GM23338 (cell line): Measurements from ENCODE around the gene UBALD2. TPM values are rescaled to one million over a fixed set of nuclear protein-coding genes. Genes with fewer than 3 reads are reported as not detected.
"Not testable (repeated sequence)": the region's sequence is repeated elsewhere in the genome, so short reads cannot be mapped to it uniquely, and the experiment has no call there.

Experiments
- ATAC-seq: fragments of 200-7000 bp; cut with Tn5 transposase; 3 replicates; pipeline ENCODE4 v1.9.1; 2020
- DNase-seq: peaks from one replicate; pipeline ENCODE4 v3.0.0-alpha.2; 2015; ENCODE audit warnings: low spot score
- H2AFZ ChIP-seq: fragments of 200-600 bp; sonication (generic); 2 replicates; pipeline ENCODE4 v1.8.0; 2016; ENCODE audit warnings: antibody characterized with exemption, mild to moderate bottlenecking, moderate library complexity
- H3F3A ChIP-seq: fragments of 200-600 bp; sonication (generic); replicated peaks from 2 replicates; pipeline ENCODE4 v1.8.0; 2017; ENCODE audit warnings: antibody characterized with exemption, mixed run types, low read depth
- H3K27ac ChIP-seq: fragments of 200-600 bp; sonication (generic); 2 replicates; pipeline ENCODE4 v1.6.1; 2016; ENCODE audit warnings: low read depth
- H3K27me3 ChIP-seq: fragments of 200-600 bp; sonication (generic); 2 replicates; pipeline ENCODE4 v1.8.0; 2016; ENCODE audit warnings: mild to moderate bottlenecking, mixed run types, moderate library complexity; ENCODE audit not compliant: insufficient read depth
- H3K36me3 ChIP-seq: fragments of 200-600 bp; sonication (generic); 2 replicates; pipeline ENCODE4 v1.8.0; 2016; ENCODE audit warnings: mild to moderate bottlenecking; ENCODE audit not compliant: insufficient read depth
- H3K4me1 ChIP-seq: fragments of 200-600 bp; sonication (generic); 2 replicates; pipeline ENCODE4 v1.8.0; 2016; ENCODE audit warnings: mild to moderate bottlenecking, moderate library complexity; ENCODE audit not compliant: insufficient read depth
- H3K4me2 ChIP-seq: fragments of 200-600 bp; sonication (generic); 2 replicates; pipeline ENCODE4 v1.7.1; 2017; ENCODE audit warnings: mixed run types
- H3K4me3 ChIP-seq: fragments of 200-600 bp; sonication (generic); 2 replicates; pipeline ENCODE4 v1.6.1; 2016; ENCODE audit warnings: mixed run types
- H3K79me2 ChIP-seq: fragments of 200-600 bp; sonication (generic); replicated peaks from 2 replicates; pipeline ENCODE4 v1.8.0; 2017; ENCODE audit warnings: mild to moderate bottlenecking; ENCODE audit not compliant: insufficient read depth
- H3K9me2 ChIP-seq: fragments of 200-600 bp; sonication (generic); 2 replicates; pipeline ENCODE4 v1.8.0; 2017; ENCODE audit not compliant: insufficient read depth
- H4K20me1 ChIP-seq: fragments of 200-600 bp; sonication (generic); replicated peaks from 2 replicates; pipeline ENCODE4 v1.8.0; 2017; ENCODE audit warnings: mild to moderate bottlenecking; ENCODE audit not compliant: insufficient read depth
- H3K27ac Mint-ChIP-seq: 2 replicates; pipeline ENCODE4 v1.8.0; 2020; ENCODE audit warnings: inconsistent platforms, mild to moderate bottlenecking, moderate library complexity, mixed read lengths
- H3K27me3 Mint-ChIP-seq: 3 replicates; pipeline ENCODE4 v1.8.0; 2022; ENCODE audit warnings: low read depth, mild to moderate bottlenecking, moderate library complexity, mixed read lengths, inconsistent platforms; ENCODE audit not compliant: insufficient read depth, poor library complexity
- H3K36me3 Mint-ChIP-seq: 3 replicates; pipeline ENCODE4 v1.8.0; 2021; ENCODE audit warnings: low read depth, mild to moderate bottlenecking, inconsistent platforms, moderate library complexity, mixed read lengths
- H3K4me1 Mint-ChIP-seq: 3 replicates; pipeline ENCODE4 v1.8.0; 2020; ENCODE audit warnings: mild to moderate bottlenecking, inconsistent platforms, mixed read lengths
- H3K4me3 Mint-ChIP-seq: 3 replicates; pipeline ENCODE4 v1.8.0; 2021; ENCODE audit warnings: moderate library complexity, mild to moderate bottlenecking, inconsistent platforms, mixed read lengths
- H3K9me3 Mint-ChIP-seq: 3 replicates; pipeline ENCODE4 v1.8.0; 2020; ENCODE audit warnings: moderate library complexity, mild to moderate bottlenecking, inconsistent platforms, mixed read lengths
- CTCF ChIP-seq, 2 experiments: fragments of 200-600 bp in 1 of 2; sonication (generic) in 1 of 2; conservative IDR thresholded peaks; 2 replicates each; pipeline versions ENCODE4 v1.5.1 to v1.6.1; 2016 to 2017; ENCODE audit warnings: antibody characterized with exemption in 2 of 2, low read depth in 2 of 2, mild to moderate bottlenecking in 2 of 2, moderate library complexity in 1 of 2
- ETS1 ChIP-seq: IDR thresholded peaks from 2 replicates; pipeline ENCODE4 v1.6.1; 2016; ENCODE audit warnings: antibody characterized with exemption
- NANOG ChIP-seq: IDR thresholded peaks from 2 replicates; pipeline ENCODE4 v1.6.1; 2016; ENCODE audit warnings: antibody characterized with exemption, borderline replicate concordance
- POLR2AphosphoS5 ChIP-seq: IDR thresholded peaks from 2 replicates; pipeline ENCODE4 v1.6.1; 2016; ENCODE audit warnings: antibody characterized with exemption, low read depth
- REST ChIP-seq: IDR thresholded peaks from one replicate; pipeline ENCODE4 v1.6.1; 2018; ENCODE audit warnings: antibody characterized with exemption; ENCODE audit not compliant: unreplicated experiment
- STAT1 ChIP-seq: IDR thresholded peaks from one replicate; pipeline ENCODE4 v1.6.1; 2016; ENCODE audit warnings: antibody characterized with exemption; ENCODE audit not compliant: unreplicated experiment
- ZNF331 ChIP-seq: fragments of 250-450 bp; sonication (Bioruptor Pico); IDR thresholded peaks from 2 replicates; pipeline ENCODE4 v1.5.0; 2020; ENCODE audit warnings: low read depth, mild to moderate bottlenecking, moderate library complexity
- ZNF462 ChIP-seq: fragments of 250-450 bp; sonication (Bioruptor Pico); IDR thresholded peaks from 2 replicates; pipeline ENCODE4 v1.5.0; 2020; ENCODE audit warnings: mild to moderate bottlenecking, moderate library complexity
- polyA plus RNA-seq: library from polyadenylated mRNA; unstranded; fragments of >200 nt; fragmentation: Nextera tagmentation; extraction: Ambion mirVana; gene quantifications from 2 replicates; pipeline ENCODE4 v1.2.1, GENCODE V29; 2016
- total RNA-seq: library from RNA; depleted of rRNA; stranded (reverse); fragments of >200 nt; shearing (Covaris generic); gene quantifications from 2 replicates; pipeline ENCODE4 v1.2.3, GENCODE V29; 2014

UBALD2 gene
- total and polyA plus RNA-seq, 2 experiments from 2014 or later, result 2.2 to 3.1 TPM

GRCh38 chr17:76252967-76253766, 12.0 kb upstream of the UBALD2 start:
- H3K27ac Mint-ChIP-seq, H3K36me3 Mint-ChIP-seq, H3K4me3 Mint-ChIP-seq, H3K36me3 ChIP-seq, ATAC-seq, H3K79me2 ChIP-seq, H3F3A ChIP-seq, DNase-seq, H3K9me2 ChIP-seq, H3K4me1 ChIP-seq, H3K4me2 ChIP-seq, H3K4me1 Mint-ChIP-seq, H3K9me3 Mint-ChIP-seq, H2AFZ ChIP-seq, H3K4me3 ChIP-seq, H4K20me1 ChIP-seq, H3K27me3 ChIP-seq, H3K27ac ChIP-seq: not testable (repeated sequence)
- H3K27me3 Mint-ChIP-seq, result peaks cover 10% of the 10 kb centered on the region

GRCh38 chr17:76253841-76254240, 11.3 kb upstream of the UBALD2 start:
- DNase-seq, result no peak
- no peak for ATAC-seq
- Histone ChIP-seq H3K4me3 (no peak overlapping the region), H4K20me1 (no peaks in the 10 kb centered on the region), H2AFZ (no peak overlapping the region), H3F3A (no peaks in the 10 kb centered on the region), H3K79me2 (no peaks in the 10 kb centered on the region), H3K27ac (no peak overlapping the region), H3K27me3 (no peaks in the 10 kb centered on the region), H3K9me2 (no peaks in the 10 kb centered on the region), H3K36me3 (no peaks in the 10 kb centered on the region), H3K4me2 (no peak overlapping the region), H3K4me1 (no peaks in the 10 kb centered on the region)
- no peaks in the 10 kb centered on the region for H3K9me3 Mint-ChIP-seq
- H3K27ac Mint-ChIP-seq, result no peak overlapping the region; the same call in 1 of the 2 replicates
- peaks cover 4% of the 10 kb centered on the region; the same call in 2 of the 3 replicates for H3K4me1 Mint-ChIP-seq
- peaks cover 8% of the 10 kb centered on the region for H3K27me3 Mint-ChIP-seq
- 0 out of 3 replicates have a peak, but pooled peaks cover 2% of the 10 kb centered on the region for H3K36me3 Mint-ChIP-seq
- H3K4me3 Mint-ChIP-seq, result no peak overlapping the region
- TF ChIP-seq ZNF462, result no peak
- TF ChIP-seq POLR2AphosphoS5, result no peak
- no peak for TF ChIP-seq ETS1
- TF ChIP-seq NANOG, result no peak
- no peak for TF ChIP-seq REST
- no peak for TF ChIP-seq CTCF (conservative IDR thresholded peaks at IDR 0.05; ENCODE audit: low read depth in 2 of 2)
- TF ChIP-seq ZNF331, result no peak
- no peak for TF ChIP-seq STAT1
